ENCODE data around the gene PARVB. TPM values are rescaled to one million over a fixed set of nuclear protein-coding genes. Genes with fewer than 3 reads are reported as not detected.

The PARVB gene
- total and polyA plus RNA-seq, 2 donors (not counting 3 experiments of a cell fraction or from before 2014, with no cell fraction given) = 155 to 162 TPM

GRCh38 chr22:44002997-44003396 is 21.1 kb upstream of the PARVB start:
- Histone ChIP-seq H3K9ac (replicated peaks; ENCODE audit: extremely low read depth, insufficient read depth, low read length) (no peak overlapping the region), H3K4me3 (replicated peaks in 1 of 3; ENCODE audit: insufficient read depth in 1 of 3, low read depth in 1 of 3, low read length in 3 of 3) (no peak overlapping the region), H2AFZ (ENCODE audit: low read depth, low read length) (no peak overlapping the region), H3K79me2 (ENCODE audit: control insufficient read depth, insufficient read depth, low read length) (no peaks in the 10 kb centered on the region), H3K9me1 (replicated peaks; ENCODE audit: control insufficient read depth, extremely low read depth, insufficient read depth, low read length) (no peaks in the 10 kb centered on the region), H3K9me3 (replicated peaks; ENCODE audit: control insufficient read depth, insufficient read depth, low read length) (no peaks in the 10 kb centered on the region), H3K36me3 (ENCODE audit: control insufficient read depth in 2 of 2, extremely low read depth in 1 of 2, insufficient read depth in 2 of 2, low read length in 2 of 2) (peaks cover 2 to 6% of the 10 kb centered on the region in 2 experiments), H3K4me1 (ENCODE audit: control insufficient read depth, extremely low read depth, insufficient read depth, low read length) (peaks cover 14% of the 10 kb centered on the region), H4K20me1 (replicated peaks; ENCODE audit: control insufficient read depth, extremely low read depth, insufficient read depth, low read length) (no peaks in the 10 kb centered on the region), H3K4me2 (ENCODE audit: insufficient read depth, low read length) (no peak overlapping the region), H3K27me3 (ENCODE audit: control insufficient read depth in 2 of 2, insufficient read depth in 2 of 2, low read length in 2 of 2) (no peaks in the 10 kb centered on the region), H3K27ac (ENCODE audit: insufficient read depth, low read depth, low read length) (no peak overlapping the region)
- dilution Hi-C loops (cut with MboI; ENCODE audit: extremely low pct_ligation_motif_present, low sequenced_read_pairs) (no loop called here), intact Hi-C loops (cut with micrococcal nuclease) (loop anchor here (1.0 to 2.0 kb wide), 2 partner anchors 18 to 82 kb away; no protein-coding TSS in a partner anchor)
- POLR2A ChIA-PET = no interaction called here
- CTCF ChIA-PET = interaction anchor here (1.1 to 5.3 kb wide), 15 partner anchors 8 to 624 kb away, joined by 3 to 111 read pairs (median 5); partner anchors contain the start of gene PARVB
- no peak for TF ChIP-seq MAX (IDR thresholded peaks at IDR 0.05; ENCODE audit: insufficient read depth, insufficient read length)
- no peak for TF ChIP-seq GATA2 (IDR thresholded peaks at IDR 0.05; ENCODE audit: insufficient read depth, insufficient read length, low read depth, low read length)
- no peak for TF ChIP-seq FOS (IDR thresholded peaks at IDR 0.05; ENCODE audit: borderline replicate concordance, insufficient read depth, low read length)
- no peak for TF ChIP-seq MYC (IDR thresholded peaks at IDR 0.05; ENCODE audit: low read depth, low read length)
- FAIRE-seq (no peak), DNase-seq (ENCODE audit: low read depth, low spot score) (peak; percentile 31)
- no TSS peak for BruUV-seq (replicated peaks)

GRCh38 chr22:44003405-44004103 is 20.5 kb upstream of the PARVB start:
- H3K4me1 ChIP-seq (ENCODE audit: control insufficient read depth, extremely low read depth, insufficient read depth, low read length) = peaks cover 14% of the 10 kb centered on the region
- DNase-seq (ENCODE audit: low read depth, low spot score) (peak; percentile 60), FAIRE-seq (peak; percentile 90)
- intact Hi-C loops (cut with micrococcal nuclease) = loop anchor here (1.0 to 2.0 kb wide), 2 partner anchors 17 to 82 kb away; no protein-coding TSS in a partner anchor
- no peaks in the 10 kb centered on the region for H3K79me2 ChIP-seq (ENCODE audit: control insufficient read depth, insufficient read depth, low read length)
- H3K4me2 ChIP-seq (ENCODE audit: insufficient read depth, low read length) = no peak overlapping the region
- dilution Hi-C loops (cut with MboI; ENCODE audit: extremely low pct_ligation_motif_present, low sequenced_read_pairs) = no loop called here
- ChIA-PET CTCF (interaction anchor here (1.1 to 5.3 kb wide), 16 partner anchors 9 to 623 kb away, joined by 3 to 111 read pairs (median 6); partner anchors contain the start of gene PARVB), POLR2A (no interaction called here)
- no peaks in the 10 kb centered on the region for H3K27me3 ChIP-seq (ENCODE audit: control insufficient read depth in 2 of 2, insufficient read depth in 2 of 2, low read length in 2 of 2)
- TF ChIP-seq CTCF (IDR thresholded peaks at IDR 0.05; ENCODE audit: extremely low read depth in 1 of 2, insufficient read depth in 1 of 2, low read depth in 1 of 2, low read length in 2 of 2) (peak; percentile 37 to 64), EZH2 (IDR thresholded peaks at IDR 0.05; ENCODE audit: borderline replicate concordance, low read depth, low read length, severe bottlenecking) (no peak)
- H2AFZ ChIP-seq (ENCODE audit: low read depth, low read length) = no peak overlapping the region
- peaks cover 0 to 4% of the 10 kb centered on the region in 2 experiments for H3K36me3 ChIP-seq (ENCODE audit: control insufficient read depth in 2 of 2, extremely low read depth in 1 of 2, insufficient read depth in 2 of 2, low read length in 2 of 2)
- no peak overlapping the region for H3K27ac ChIP-seq (ENCODE audit: insufficient read depth, low read depth, low read length)
- H4K20me1 ChIP-seq (replicated peaks; ENCODE audit: control insufficient read depth, extremely low read depth, insufficient read depth, low read length) = no peaks in the 10 kb centered on the region
- no peaks in the 10 kb centered on the region for H3K9me1 ChIP-seq (replicated peaks; ENCODE audit: control insufficient read depth, extremely low read depth, insufficient read depth, low read length)
- no TSS peak for BruUV-seq (replicated peaks)
- H3K9me3 ChIP-seq (replicated peaks; ENCODE audit: control insufficient read depth, insufficient read depth, low read length) = no peaks in the 10 kb centered on the region
- no peak overlapping the region for H3K4me3 ChIP-seq (replicated peaks in 1 of 3; ENCODE audit: insufficient read depth in 1 of 3, low read depth in 1 of 3, low read length in 3 of 3)
- H3K9ac ChIP-seq (replicated peaks; ENCODE audit: extremely low read depth, insufficient read depth, low read length) = no peak overlapping the region

Measured in endothelial cell of umbilical vein (primary cell).